Panc1 (cell line): ENCODE data around the gene REV3L.

Experiments used
- CTCF ChIP-seq: fragments of 450-650 bp; IDR thresholded peaks from 2 replicates; pipeline ENCODE4 v1.5.1; 2017; ENCODE audit warnings: mild to moderate bottlenecking
- POLR2AphosphoS5 ChIP-seq: IDR thresholded peaks from 2 replicates; pipeline ENCODE4 v1.6.1; 2012; ENCODE audit warnings: mild to moderate bottlenecking, low read depth, low read length, moderate library complexity
- REST ChIP-seq, 2 experiments: IDR thresholded peaks; 2 replicates each; pipeline ENCODE4 v1.6.1; 2011 to 2012; ENCODE audit warnings: low read depth in 2 of 2, control low read depth in 1 of 2, low read length in 1 of 2, mild to moderate bottlenecking in 1 of 2, moderate library complexity in 1 of 2; ENCODE audit not compliant: insufficient read depth in 1 of 2
- TCF7L2 ChIP-seq: IDR thresholded peaks from 2 replicates; pipeline ENCODE4 v1.6.1; 2011; ENCODE audit warnings: mild to moderate bottlenecking, low read depth, low read length, inconsistent platforms

GRCh38 chr6:111469543-111469942, 13.5 kb downstream of the REV3L start:
- TF ChIP-seq CTCF (no peak), REST (IDR thresholded peaks at IDR 0.05; ENCODE audit: insufficient read depth in 1 of 2, low read depth in 2 of 2, low read length in 1 of 2) (no peak), POLR2AphosphoS5 (no peak), TCF7L2 (no peak)
